Amniotic epithelial cell (primary cell): ENCODE data around the gene DHX8.

ENCODE experiments used
- DNase-seq: peaks from one replicate; pipeline ENCODE4 v3.0.0-alpha.2; 2010; ENCODE audit warnings: low read depth

Gene DHX8

GRCh38 chr17:43548689-43549379 is 65.1 kb downstream of the DHX8 start:
- DNase-seq: no peak

DNA sequence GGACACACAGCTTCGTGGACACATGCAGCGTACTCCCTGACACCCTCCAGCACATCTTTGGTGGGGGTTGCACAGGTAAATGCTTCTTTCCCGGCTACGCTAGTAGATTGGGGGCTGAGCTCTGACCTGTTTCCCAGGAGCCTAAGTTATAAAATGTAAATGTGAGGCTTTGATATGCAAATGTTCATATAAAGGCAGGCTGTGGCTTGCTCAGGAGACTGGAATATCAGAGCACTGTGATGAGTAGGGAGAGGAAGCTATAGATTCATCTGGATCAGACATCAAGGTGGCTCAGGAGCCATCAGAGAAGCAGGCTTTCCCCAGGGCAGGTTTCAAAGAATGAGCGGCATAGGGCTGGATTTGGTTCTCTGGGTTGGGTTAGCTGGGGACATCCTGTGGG is 65.7 kb downstream of the DHX8 start:
- no peak for DNase-seq

DNA sequence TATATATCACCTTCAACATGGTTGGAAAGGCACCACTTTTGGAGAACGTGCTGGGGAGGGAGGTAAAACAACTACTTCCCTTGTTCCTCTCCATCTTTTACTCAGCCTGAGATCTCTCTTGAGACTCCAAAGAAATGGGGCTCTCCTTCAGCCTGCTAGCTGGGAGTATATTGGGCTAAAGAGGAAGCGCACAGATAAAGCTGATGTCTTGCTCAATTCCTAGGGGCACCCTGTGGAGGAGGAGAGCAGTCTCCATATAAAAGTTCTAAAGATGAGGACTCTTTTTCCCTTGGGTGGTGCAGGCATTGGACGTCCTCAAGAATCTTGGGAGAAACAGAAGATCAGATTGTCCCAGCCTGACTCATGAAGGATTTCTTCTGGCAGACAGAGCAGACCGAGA is 67.0 kb downstream of the DHX8 start:
- DNase-seq: no peak

DNA sequence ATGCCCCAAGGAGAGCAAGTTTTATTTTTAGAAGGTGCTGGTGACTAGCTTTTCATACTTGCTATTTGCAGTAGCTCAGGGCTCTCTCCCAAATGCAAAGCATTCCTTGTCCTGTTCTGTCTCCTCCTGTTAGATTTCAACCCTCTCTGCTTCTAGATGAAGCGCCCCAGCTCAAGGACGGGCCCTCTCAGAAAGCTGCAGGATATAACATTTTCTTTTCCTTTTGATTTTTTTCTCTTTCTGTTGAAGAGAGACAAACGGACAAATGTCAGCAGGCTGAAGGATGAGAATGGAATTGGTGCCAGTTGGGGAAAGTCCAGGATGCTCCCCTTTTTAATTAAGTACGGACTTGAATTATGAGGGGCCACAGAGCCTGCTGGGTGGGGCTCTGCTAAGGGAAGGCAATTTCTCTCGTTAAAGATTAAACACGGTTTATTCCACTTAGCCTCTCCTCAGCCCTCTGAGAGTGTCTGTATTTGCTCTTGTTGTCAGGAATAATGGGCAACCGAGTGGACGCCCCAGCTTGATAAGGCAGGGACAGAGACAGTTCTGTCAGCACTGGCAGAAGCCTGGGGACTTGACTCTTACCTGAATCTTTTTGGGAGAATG is 68.6 kb downstream of the DHX8 start:
- DNase-seq: no peak

- DNase-seq: no peak
Measured at GRCh38 chr17:43553573-43553972, 69.8 kb downstream of the DHX8 start.

DNA sequence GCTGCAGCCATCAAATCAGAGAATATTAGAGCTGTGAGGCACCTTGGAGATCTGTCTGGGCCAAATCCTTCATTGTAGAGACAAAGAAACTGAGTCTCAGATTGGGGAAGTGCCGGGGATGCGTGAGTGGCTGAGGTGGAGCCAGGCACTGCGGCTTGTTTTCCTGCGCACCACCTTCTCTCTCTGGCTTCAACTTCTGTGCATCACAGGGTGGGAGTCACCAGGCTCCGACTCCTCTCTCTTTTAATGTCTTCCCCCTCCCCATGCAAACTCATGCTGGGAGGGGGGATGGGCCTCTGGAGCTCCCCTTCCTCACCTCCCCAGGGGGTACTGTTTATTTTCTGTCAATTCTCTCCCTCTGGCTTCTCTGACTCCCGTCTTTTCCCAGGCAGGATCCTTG is 71.1 kb downstream of the DHX8 start:
- no peak for DNase-seq

GRCh38 chr17:43556292-43556691 is 72.5 kb downstream of the DHX8 start:
- peak; percentile 69 for DNase-seq

DNA sequence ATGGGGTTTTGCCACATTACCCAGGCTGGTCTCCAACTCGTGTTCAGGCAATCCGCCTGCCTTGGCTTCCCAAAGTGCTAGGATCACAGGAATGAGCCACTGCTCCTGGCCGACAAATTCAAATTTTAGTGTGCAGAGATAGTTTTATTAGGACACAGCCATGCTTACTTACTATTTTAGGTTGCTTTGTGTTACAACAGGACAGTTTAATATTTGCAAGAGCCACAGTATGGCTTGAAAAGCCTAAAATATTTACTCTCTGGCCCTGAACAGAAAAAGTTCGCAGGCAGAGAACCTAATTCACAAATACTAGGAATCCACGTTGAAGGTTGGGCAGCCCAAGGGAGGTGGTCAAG is 75.0 kb downstream of the DHX8 start:
- DNase-seq: no peak

- DNase-seq: no peak
Measured at GRCh38 chr17:43559161-43559816, 75.5 kb downstream of the DHX8 start.

DNA sequence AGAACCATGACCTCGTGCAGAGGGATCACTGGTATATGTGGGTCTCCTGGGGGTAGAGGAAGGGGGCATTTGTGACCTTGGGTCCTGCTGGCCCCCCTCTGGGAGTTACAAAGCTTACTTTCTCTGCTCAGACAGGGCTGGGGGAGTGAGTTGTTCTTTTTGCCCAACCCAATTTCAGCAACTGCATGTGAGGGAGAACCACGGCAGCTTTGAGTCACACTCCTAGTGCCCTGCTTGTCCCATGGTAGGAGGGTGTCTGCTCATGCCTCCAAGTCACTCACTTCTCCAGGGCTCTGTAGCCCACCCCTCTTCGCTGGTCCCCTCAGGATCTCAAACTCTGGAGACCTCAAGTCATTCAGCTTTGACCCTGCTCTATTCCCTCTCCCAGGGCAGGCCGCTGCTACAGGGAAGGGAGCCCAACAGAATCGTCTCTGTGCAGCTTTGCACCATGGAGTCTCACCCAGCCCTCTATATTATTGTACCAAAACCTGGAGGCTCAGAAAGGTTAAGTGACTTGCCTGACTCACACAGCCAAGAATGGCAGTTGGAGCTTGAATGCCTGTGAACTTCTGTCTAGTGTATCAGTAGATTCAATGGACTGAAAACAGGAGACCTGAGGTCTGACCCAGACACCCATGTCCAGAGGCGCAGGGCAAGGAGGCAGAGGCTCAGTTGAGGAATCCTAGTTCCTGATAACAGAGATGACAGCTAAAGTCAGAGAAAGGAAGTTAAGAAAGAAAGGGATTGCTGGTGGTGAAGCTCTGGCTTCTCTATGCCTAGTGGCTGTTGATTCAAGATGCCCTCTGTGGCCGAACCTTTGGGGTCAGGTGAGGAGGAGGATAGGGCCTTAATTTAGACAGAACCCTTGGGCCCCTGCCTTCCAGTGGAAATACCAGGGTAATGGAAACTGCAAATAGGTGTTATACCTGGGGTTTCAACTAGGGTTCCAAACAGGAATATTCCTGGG is 77.0 kb downstream of the DHX8 start:
- no peak for DNase-seq

DNA sequence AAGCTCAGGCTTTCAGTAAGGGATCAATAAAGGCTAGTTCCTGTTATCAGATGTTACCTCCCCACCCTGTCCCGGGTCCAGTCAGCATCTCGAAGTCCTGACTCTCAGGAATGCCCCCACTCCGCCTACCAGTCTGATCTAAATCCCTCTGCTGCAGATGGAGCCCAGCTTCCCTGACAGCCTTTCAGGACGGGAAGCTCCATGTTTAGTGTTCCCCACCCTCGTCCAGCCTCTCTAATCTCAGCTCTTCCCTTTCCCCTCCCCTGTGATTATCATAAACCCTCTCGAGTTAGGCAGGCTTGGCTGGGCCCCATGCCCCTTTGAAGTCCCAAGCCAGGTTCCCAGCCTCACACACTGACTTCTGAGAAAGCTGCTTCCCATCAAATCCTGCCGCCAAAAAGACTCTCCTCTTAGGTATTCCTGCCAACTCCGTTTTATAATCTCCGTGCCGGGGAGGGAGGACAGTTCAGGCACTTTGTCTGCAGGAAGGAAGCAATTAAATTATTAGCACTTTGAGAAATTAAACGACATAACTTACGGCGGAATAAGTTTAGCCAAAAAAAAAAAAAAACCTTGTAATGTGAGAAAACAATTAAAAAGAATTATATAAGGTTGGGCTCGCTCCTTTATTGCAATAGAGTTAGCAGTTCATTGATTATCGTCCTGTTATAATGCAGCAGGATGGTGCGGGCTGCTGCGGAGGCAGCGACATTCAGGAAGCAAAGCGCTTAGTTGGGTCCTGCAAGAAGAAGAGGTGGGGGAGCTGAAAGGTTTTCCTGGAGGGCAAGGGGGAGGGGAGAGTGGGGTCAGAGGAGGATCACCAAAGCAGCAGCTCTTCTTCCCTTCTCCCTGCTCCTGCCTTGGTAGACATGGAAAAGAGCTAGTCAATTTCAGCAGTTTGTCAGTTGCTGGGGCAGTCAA is 79.2 kb downstream of the DHX8 start:
- no peak for DNase-seq

GRCh38 chr17:43563600-43564594 is 80.1 kb downstream of the DHX8 start:
- no peak for DNase-seq

DNA sequence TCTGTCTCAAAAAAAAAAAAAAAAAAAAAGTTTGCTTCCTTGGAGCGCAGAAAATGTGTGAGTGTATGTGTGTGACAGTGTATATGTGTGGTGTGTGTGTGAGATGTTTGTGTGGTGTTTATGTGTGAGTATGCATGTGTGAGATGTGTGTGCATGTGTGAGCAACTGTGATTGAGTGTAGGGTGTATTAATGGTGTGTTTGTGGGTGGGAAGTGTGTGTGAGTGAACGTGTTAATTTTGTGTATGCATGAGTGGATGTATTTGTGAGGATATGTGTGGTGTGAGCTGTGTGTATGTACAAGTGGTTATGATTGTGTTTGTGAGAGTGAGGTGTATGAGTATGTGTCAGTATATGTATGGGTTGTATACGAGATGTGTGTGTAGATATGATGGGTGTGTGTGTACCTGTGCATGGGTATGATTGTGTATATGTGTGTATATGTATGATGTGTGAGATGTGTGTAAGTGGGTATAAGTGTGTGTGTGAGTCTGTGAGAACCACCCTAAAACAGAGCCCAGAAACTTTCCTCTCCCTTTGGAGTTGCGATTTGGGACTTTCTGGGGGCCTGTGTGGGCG is 84.8 kb downstream of the DHX8 start:
- no peak for DNase-seq

GRCh38 chr17:43570518-43570928 is 86.7 kb downstream of the DHX8 start:
- DNase-seq: peak; percentile 95

GRCh38 chr17:43572368-43572980 is 88.7 kb downstream of the DHX8 start:
- peak; percentile 55 for DNase-seq

- DNase-seq: no peak
Measured at GRCh38 chr17:43573579-43574321, 90.0 kb downstream of the DHX8 start.

DNA sequence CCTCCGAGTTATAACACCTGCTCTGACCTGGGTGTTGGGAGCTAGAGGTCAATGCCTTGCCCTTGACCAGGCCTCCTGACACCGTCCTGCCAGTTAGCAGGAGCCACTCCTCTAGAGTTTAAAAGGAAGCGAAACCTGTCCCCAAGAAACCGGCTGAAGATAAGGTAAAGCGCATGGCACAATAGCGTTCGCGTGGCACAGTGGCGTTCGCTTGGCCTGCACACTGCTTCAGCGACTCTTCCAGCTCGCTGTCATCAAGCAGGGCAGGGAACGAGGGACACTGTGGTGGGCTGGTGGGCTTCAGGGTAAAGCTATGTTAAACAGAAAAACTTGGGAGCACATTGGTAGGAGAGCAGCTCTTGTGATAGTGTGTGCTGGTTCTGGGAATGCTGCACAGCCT is 90.6 kb downstream of the DHX8 start:
- DNase-seq: no peak

- DNase-seq: no peak
Measured at GRCh38 chr17:43574896-43575525, 91.2 kb downstream of the DHX8 start.
